Right atrium auricular region (tissue), 2 donors: ENCODE data around the gene MPC1. TPM values are rescaled to one million over a fixed set of nuclear protein-coding genes. Genes with fewer than 3 reads are reported as not detected.
A peak's percentile ranks its signal among the peaks of the same experiment; 100 is the strongest.
"Not testable (repeated sequence)": the region's sequence is repeated elsewhere in the genome, so short reads cannot be mapped to it uniquely, and the experiment has no call there.

Source experiments
- DNase-seq: peaks from one replicate; pipeline ENCODE4 v3.0.0-alpha.2; 2019; ENCODE audit warnings: low spot score
- H3K27ac ChIP-seq, 2 donors: fragments of 200-600 bp; sonication (generic); 1 replicate in 1 of 2; 2 replicates in 1 of 2; pipeline ENCODE4 v1.5.1; 2016 to 2019
- H3K27me3 ChIP-seq, 2 donors: fragments of 200-600 bp; sonication (generic); one replicate each; pipeline versions ENCODE4 v1.5.1 to v1.6.0; 2017 to 2019
- H3K36me3 ChIP-seq: fragments of 200-600 bp; sonication (generic); one replicate; pipeline ENCODE4 v1.5.1; 2016
- H3K4me1 ChIP-seq, 2 donors: fragments of 200-600 bp; sonication (generic); one replicate each; pipeline versions ENCODE4 v1.5.1 to v1.6.0; 2017 to 2019
- H3K4me3 ChIP-seq, 2 donors: fragments of 200-600 bp; sonication (generic); 1 replicate in 1 of 2; 2 replicates in 1 of 2; pipeline ENCODE4 v1.5.1; 2017 to 2019; ENCODE audit warnings: mild to moderate bottlenecking in 1 of 2, moderate library complexity in 1 of 2
- H3K9me3 ChIP-seq, 2 donors: fragments of 200-600 bp; sonication (generic); one replicate each; pipeline ENCODE4 v1.5.1; 2019
- CTCF ChIP-seq, 2 donors: fragments of 200-600 bp; sonication (generic); IDR thresholded peaks; one replicate each; pipeline ENCODE4 v1.5.1; 2019; ENCODE audit warnings: antibody characterized with exemption in 2 of 2
- total RNA-seq, 2 donors: library from RNA; depleted of rRNA; stranded (reverse); fragments of >200 nt; gene quantifications; one replicate each; pipeline ENCODE4 v1.1.0, GENCODE V29; 2016

MPC1 gene
- total RNA-seq, 2 donors from 2014 or later = 250 to 616 TPM

- no peak for TF ChIP-seq CTCF (IDR thresholded peaks at IDR 0.05)
- Histone ChIP-seq H3K4me1 (peaks cover 0 to 2% of the 10 kb centered on the region in 2 donors), H3K4me3 (no peak overlapping the region), H3K36me3 (no peaks in the 10 kb centered on the region), H3K27ac (no peak overlapping the region), H3K9me3 (no peaks in the 10 kb centered on the region), H3K27me3 (no peaks in the 10 kb centered on the region)
- DNase-seq = no peak
Observed at GRCh38 chr6:166348305-166348949, 34.3 kb downstream of the MPC1 start.

GRCh38 chr6:166346965-166347364, 35.8 kb downstream of the MPC1 start:
- no peak overlapping the region for H3K4me3 ChIP-seq
- no peak for DNase-seq
- H3K9me3 ChIP-seq = no peaks in the 10 kb centered on the region
- H3K4me1 ChIP-seq = peaks cover 0 to 9% of the 10 kb centered on the region in 2 donors
- H3K27ac ChIP-seq = no peak overlapping the region
- no peak for TF ChIP-seq CTCF (IDR thresholded peaks at IDR 0.05)
- no peaks in the 10 kb centered on the region for H3K27me3 ChIP-seq
- no peaks in the 10 kb centered on the region for H3K36me3 ChIP-seq

GRCh38 chr6:166346449-166346848, 36.3 kb downstream of the MPC1 start:
- no peak for DNase-seq
- H3K36me3 ChIP-seq = no peaks in the 10 kb centered on the region
- H3K9me3 ChIP-seq = no peaks in the 10 kb centered on the region
- peaks cover 0 to 14% of the 10 kb centered on the region in 2 donors for H3K4me1 ChIP-seq
- no peak overlapping the region for H3K27ac ChIP-seq
- no peak for TF ChIP-seq CTCF (IDR thresholded peaks at IDR 0.05)
- no peak overlapping the region for H3K4me3 ChIP-seq
- no peaks in the 10 kb centered on the region for H3K27me3 ChIP-seq

- not testable (repeated sequence) for H3K4me3 ChIP-seq, DNase-seq, H3K27me3 ChIP-seq, H3K36me3 ChIP-seq, H3K27ac ChIP-seq, H3K9me3 ChIP-seq
- peaks cover 0 to 22% of the 10 kb centered on the region in 2 donors for H3K4me1 ChIP-seq
Observed at GRCh38 chr6:166345672-166346071, 37.1 kb downstream of the MPC1 start.

- not testable (repeated sequence) for H3K9me3 ChIP-seq, H3K27me3 ChIP-seq, DNase-seq, H3K36me3 ChIP-seq, H3K4me3 ChIP-seq, H3K27ac ChIP-seq
- H3K4me1 ChIP-seq = peaks cover 0 to 29% of the 10 kb centered on the region in 2 donors
Observed at GRCh38 chr6:166344921-166345320, 37.8 kb downstream of the MPC1 start.

- TF ChIP-seq CTCF (IDR thresholded peaks at IDR 0.05) = no peak
- H3K4me3 ChIP-seq = no peak overlapping the region
Observed at GRCh38 chr6:166344240-166344639, 38.5 kb downstream of the MPC1 start.

GRCh38 chr6:166343150-166343487, 39.6 kb downstream of the MPC1 start:
- TF ChIP-seq CTCF (IDR thresholded peaks at IDR 0.05) = no peak
- H3K9me3 ChIP-seq = no peaks in the 10 kb centered on the region
- H3K27ac ChIP-seq = peak overlapping the region; percentile 83 to 95
- no peak for DNase-seq
- H3K4me3 ChIP-seq = peak overlapping the region; percentile 94 to 98
- H3K36me3 ChIP-seq = no peaks in the 10 kb centered on the region
- H3K27me3 ChIP-seq = no peaks in the 10 kb centered on the region
- H3K4me1 ChIP-seq = peaks cover 0 to 46% of the 10 kb centered on the region in 2 donors

More at GRCh38 chr6:166344240-166344639, 38.5 kb downstream of the MPC1 start:
- Histone ChIP-seq H3K27me3 (no peaks in the 10 kb centered on the region), H3K27ac (no peak overlapping the region), H3K9me3 (no peaks in the 10 kb centered on the region), H3K36me3 (no peaks in the 10 kb centered on the region), H3K4me1 (peaks cover 0 to 36% of the 10 kb centered on the region in 2 donors)
- no peak for DNase-seq
